Gastroesophageal sphincter (tissue), 4 donors: ENCODE data around the gene RHOV. TPM values are rescaled to one million over a fixed set of nuclear protein-coding genes. Genes with fewer than 3 reads are reported as not detected.

Experiments used
- ATAC-seq: fragments of 150-250 bp; one replicate; pipeline ENCODE4 v1.9.1; 2016; ENCODE audit warnings: mild to moderate bottlenecking, moderate library complexity
- H3K27ac ChIP-seq, 4 donors: fragments of 200-600 bp; sonication (generic) in 3 of 4; 1 replicate in 3 of 4; 2 replicates in 1 of 4; pipeline ENCODE4 v1.5.1; 2016 to 2019
- H3K27me3 ChIP-seq: fragments of 200-600 bp; sonication (generic); one replicate; pipeline ENCODE4 v1.5.1; 2019
- H3K36me3 ChIP-seq, 2 donors: fragments of 200-600 bp; sonication (generic); one replicate each; pipeline ENCODE4 v1.5.1; 2019; ENCODE audit warnings: control low read depth in 1 of 2
- H3K4me1 ChIP-seq, 3 donors: fragments of 200-600 bp; sonication (generic); 1 replicate in 2 of 3; 2 replicates in 1 of 3; pipeline ENCODE4 v1.5.1; 2016 to 2019; ENCODE audit warnings: control low read depth in 2 of 3
- H3K4me3 ChIP-seq, 2 donors: fragments of 200-600 bp; sonication (generic); one replicate each; pipeline ENCODE4 v1.5.1; 2019; ENCODE audit warnings: mild to moderate bottlenecking in 1 of 2, moderate library complexity in 1 of 2
- H3K9me3 ChIP-seq, 3 donors: fragments of 200-600 bp; sonication (generic); one replicate each; pipeline ENCODE4 v1.5.1; 2017 to 2019; ENCODE audit warnings: control low read depth in 2 of 3
- CTCF ChIP-seq, 4 experiments: fragments of 200-600 bp in 2 of 4; fragments of 450-650 bp in 2 of 4; sonication (generic) in 1 of 4; IDR thresholded peaks; one replicate each; pipeline ENCODE4 v1.5.1; 2017 to 2019; ENCODE audit warnings: antibody characterized with exemption in 4 of 4, mild to moderate bottlenecking in 2 of 4, moderate library complexity in 2 of 4
- EP300 ChIP-seq: sonication (generic); formaldehyde crosslinking; IDR thresholded peaks from one replicate; pipeline ENCODE4 v1.6.1; 2017; ENCODE audit warnings: antibody characterized with exemption, mild to moderate bottlenecking
- POLR2A ChIP-seq, 2 donors: fragments of 450-650 bp; IDR thresholded peaks; one replicate each; pipeline ENCODE4 v1.6.1; 2017; ENCODE audit warnings: antibody characterized with exemption in 2 of 2, mild to moderate bottlenecking in 2 of 2, moderate library complexity in 1 of 2
- POLR2AphosphoS5 ChIP-seq: sonication (generic); formaldehyde crosslinking; IDR thresholded peaks from one replicate; pipeline ENCODE4 v1.6.1; 2017; ENCODE audit warnings: antibody characterized with exemption
- WGBS, 2 donors: methylation state at CpG; one replicate each; pipeline ENCODE4 v1.1.5; 2018; ENCODE audit warnings: low coverage in 1 of 2; 5-methylcytosine and 5-hydroxymethylcytosine counted together
- small RNA-seq, 4 donors: library from RNA; depleted of rRNA; stranded (forward); fragments of <200 nt; gene quantifications; one replicate each; pipeline ENCODE3, GENCODE V24; 2016
- total RNA-seq, 4 donors: library from RNA; depleted of rRNA; stranded (reverse); fragments of >200 nt; gene quantifications; one replicate each; pipeline ENCODE4 v1.1.0, GENCODE V29; 2016

The RHOV gene
- total RNA-seq, 4 donors from 2014 or later = 7.0 TPM; not detected in 3

GRCh38 chr15:40828447-40829036 is 45.5 kb downstream of the RHOV start, which contains the start of gene PPP1R14D:
PPP1R14D (minus strand) TSS chr15:40828708; CDS start chr15:40828641, 67 bp downstream.
- Histone ChIP-seq H3K36me3 (no peaks in the 10 kb centered on the region), H3K4me3 (no peak within 1 kb of the TSS), H3K4me1 (no peaks in the 10 kb centered on the region), H3K27me3 (peaks cover 33% of the 10 kb centered on the region), H3K27ac (no peak within 1 kb of the TSS), H3K9me3 (no peaks in the 10 kb centered on the region)
- TF ChIP-seq POLR2AphosphoS5 (no peak), EP300 (no peak), CTCF (IDR thresholded peaks at IDR 0.05) (no peak), POLR2A (IDR thresholded peaks at IDR 0.05) (no peak)
- no CpG with 5 or more reads among the region's 6 CpGs for WGBS, 2 donors
- ATAC-seq = no peak

GRCh38 chr15:40826423-40827075 is 47.5 kb downstream of the RHOV start:
- 47 to 64% methylated on average over 2 to 4 of the region's 4 CpGs for WGBS, 2 donors
- TF ChIP-seq EP300 (no peak), POLR2AphosphoS5 (no peak)
- no peak overlapping the region for H3K27ac ChIP-seq
- no peaks in the 10 kb centered on the region for H3K9me3 ChIP-seq
- H3K36me3 ChIP-seq = no peaks in the 10 kb centered on the region
- no peak overlapping the region for H3K4me3 ChIP-seq
- peaks cover 33% of the 10 kb centered on the region for H3K27me3 ChIP-seq
- no peak for ATAC-seq
- no peaks in the 10 kb centered on the region for H3K4me1 ChIP-seq

GRCh38 chr15:40825661-40826422 is 48.2 kb downstream of the RHOV start:
- WGBS, 2 donors = 69 to 100% methylated on average over 2 to 3 of the region's 5 CpGs
- TF ChIP-seq POLR2AphosphoS5 = no peak
- no peak for TF ChIP-seq EP300
- no peak for TF ChIP-seq CTCF (IDR thresholded peaks at IDR 0.05)
- no peak for TF ChIP-seq POLR2A (IDR thresholded peaks at IDR 0.05)
- no peak overlapping the region for H3K4me3 ChIP-seq
- no peaks in the 10 kb centered on the region for H3K4me1 ChIP-seq
- no peak overlapping the region for H3K27ac ChIP-seq
- no peaks in the 10 kb centered on the region for H3K9me3 ChIP-seq
- ATAC-seq = no peak
- peaks cover 33% of the 10 kb centered on the region for H3K27me3 ChIP-seq
- H3K36me3 ChIP-seq = no peaks in the 10 kb centered on the region

GRCh38 chr15:40823572-40824343 is 50.3 kb downstream of the RHOV start:
- no peak for ATAC-seq
- Histone ChIP-seq H3K27me3 (peaks cover 31% of the 10 kb centered on the region), H3K4me3 (no peak overlapping the region), H3K4me1 (no peaks in the 10 kb centered on the region), H3K27ac (no peak overlapping the region), H3K9me3 (no peaks in the 10 kb centered on the region), H3K36me3 (no peaks in the 10 kb centered on the region)
- TF ChIP-seq CTCF (IDR thresholded peaks at IDR 0.05) = no peak
- TF ChIP-seq POLR2AphosphoS5 = no peak
- TF ChIP-seq POLR2A (IDR thresholded peaks at IDR 0.05) = no peak
- TF ChIP-seq EP300 = no peak
- 79% methylated on average over 1 of the region's 1 CpG; no CpG with 5 or more reads in 1 of the 2 donors for WGBS, 2 donors

Small RNA genes lying within 50 kb of the gene (small RNA-seq; reads per million reads assigned to genes)
- 0 reads per million in 4 donors for gene AC025166.1

Other genes with a start within 250 kb of the RHOV start
- gene RAD51, start 179.1 kb downstream of the RHOV start, total RNA-seq = 1 to 10 TPM in 1 of 4 donors, not detected in 3; 3.0 TPM
- gene RMDN3, start 119.0 kb downstream of the RHOV start, total RNA-seq = 10 to 100 TPM; 24.2 to 37.2 (median 32.8) TPM
- gene GCHFR, start 110.2 kb downstream of the RHOV start, total RNA-seq = 10 to 100 TPM in 1 of 4 donors, 1 to 10 TPM in 3; 5.8 to 12.1 (median 6.9) TPM
- under 1 TPM; 0.16 to 0.42 (median 0.31) TPM for gene C15orf62, start 104.3 kb downstream of the RHOV start, total RNA-seq
- 10 to 100 TPM; 13.3 to 25.5 (median 19.7) TPM for gene ZFYVE19, start 67.1 kb downstream of the RHOV start, total RNA-seq
- gene DNAJC17, start 66.8 kb downstream of the RHOV start, total RNA-seq = 10 to 100 TPM in 3 of 4 donors, 1 to 10 TPM in 1; 7.8 to 20.5 (median 17.8) TPM
- not detected for gene PPP1R14D, start 45.5 kb downstream of the RHOV start, total RNA-seq
- gene SPINT1, start 30.2 kb downstream of the RHOV start, total RNA-seq = 10 to 100 TPM in 1 of 4 donors, 1 to 10 TPM in 3; 2.0 to 29.8 (median 2.8) TPM
- 10 to 100 TPM; 24.6 to 36.3 (median 29.9) TPM for gene VPS18, start 20.2 kb upstream of the RHOV start, total RNA-seq
- 1 to 10 TPM; 1.9 to 9.7 (median 6.4) TPM for gene DLL4, start 55.1 kb upstream of the RHOV start, total RNA-seq
- gene CHAC1, start 79.2 kb upstream of the RHOV start, total RNA-seq = 1 to 10 TPM in 3 of 4 donors, under 1 TPM in 1; 0.54 to 1.8 (median 1.5) TPM
- gene INO80, start 242.0 kb upstream of the RHOV start, total RNA-seq = 10 to 100 TPM; 18.0 to 61.3 (median 32.2) TPM